HG03354 (cell line): ENCODE measurements around the gene TAL2.

Experiments used
- ATAC-seq: cut with Tn5 transposase; IDR thresholded peaks from one replicate; pipeline ENCODE4 v1.9.1; 2021; ENCODE audit warnings: mild to moderate bottlenecking; ENCODE audit not compliant: unreplicated experiment, poor library complexity, severe bottlenecking

TAL2 gene

GRCh38 chr9:105662184-105663104 lies at the start of gene TAL2:
Gene TAL2, plus strand, starts transcription at chr9:105662457. Its CDS starts 40 bp downstream, at chr9:105662497.
- peak; percentile 92 for ATAC-seq

GRCh38 chr9:105621001-105621400 lies 41.3 kb upstream of the TAL2 start:
- no peak for ATAC-seq

- no peak for ATAC-seq
Observed at GRCh38 chr9:105625088-105625487, 37.2 kb upstream of the TAL2 start.

- ATAC-seq, result no peak
Observed at GRCh38 chr9:105632807-105633206, 29.4 kb upstream of the TAL2 start.

- ATAC-seq, result no peak
Observed at GRCh38 chr9:105633411-105633810, 28.8 kb upstream of the TAL2 start.

GRCh38 chr9:105636331-105636730 lies 25.9 kb upstream of the TAL2 start:
- ATAC-seq, result no peak

GRCh38 chr9:105637787-105638395 lies 24.4 kb upstream of the TAL2 start:
- no peak for ATAC-seq

GRCh38 chr9:105639936-105640335 lies 22.3 kb upstream of the TAL2 start:
- no peak for ATAC-seq

GRCh38 chr9:105643795-105644194 lies 18.5 kb upstream of the TAL2 start:
- ATAC-seq, result no peak

GRCh38 chr9:105646879-105647594 lies 15.2 kb upstream of the TAL2 start:
- ATAC-seq, result no peak

- ATAC-seq, result no peak
Observed at GRCh38 chr9:105647595-105648349, 14.5 kb upstream of the TAL2 start.

GRCh38 chr9:105651806-105652205 lies 10.5 kb upstream of the TAL2 start:
- ATAC-seq, result no peak

- ATAC-seq, result peak; percentile 59
Observed at GRCh38 chr9:105656131-105656921, 5.9 kb upstream of the TAL2 start.

GRCh38 chr9:105658351-105658750 lies 3.9 kb upstream of the TAL2 start:
- ATAC-seq, result no peak

GRCh38 chr9:105661011-105661410 lies 1.2 kb upstream of the TAL2 start:
- no peak for ATAC-seq

GRCh38 chr9:105663914-105664313 lies 1.7 kb downstream of the TAL2 start:
- ATAC-seq, result no peak

- no peak for ATAC-seq
Observed at GRCh38 chr9:105667867-105668266, 5.6 kb downstream of the TAL2 start.

GRCh38 chr9:105670315-105670714 lies 8.1 kb downstream of the TAL2 start:
- ATAC-seq, result no peak

- no peak for ATAC-seq
Observed at GRCh38 chr9:105670775-105671174, 8.5 kb downstream of the TAL2 start.
